ENCODE results near the gene MBD3L1.

Gene MBD3L1

GRCh38 chr19:8832132-8833021, at the start of gene MBD3L1, which contains the start of gene ZNF558:
Gene MBD3L1 (plus strand): TSS chr19:8832377. CDS start chr19:8842679, 10,302 bp downstream.
Gene ZNF558 (minus strand): TSS chr19:8832304. CDS start chr19:8822659, 9,645 bp downstream.
- DNase-seq, result peak; percentile 96

DNA sequence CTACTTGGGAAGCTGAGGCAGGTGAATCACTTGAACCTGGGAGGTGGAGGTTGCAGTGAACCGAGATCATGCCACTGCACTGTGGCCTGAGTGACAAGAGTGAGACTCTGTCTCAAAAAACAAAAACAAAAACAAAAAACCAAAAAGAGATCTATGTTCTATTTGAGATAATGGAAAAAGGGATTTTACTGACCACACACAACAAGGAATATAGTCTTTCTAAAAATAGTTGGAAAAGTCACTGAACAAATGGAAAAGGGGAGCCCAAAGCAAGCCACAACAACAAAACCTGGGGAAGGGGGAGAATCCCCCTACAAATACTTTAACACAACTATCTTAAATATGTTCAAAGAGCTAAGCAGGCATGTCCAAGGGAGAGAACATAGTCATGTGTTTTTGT, 37.4 kb upstream of the MBD3L1 start:
- DNase-seq, result no peak

DNA sequence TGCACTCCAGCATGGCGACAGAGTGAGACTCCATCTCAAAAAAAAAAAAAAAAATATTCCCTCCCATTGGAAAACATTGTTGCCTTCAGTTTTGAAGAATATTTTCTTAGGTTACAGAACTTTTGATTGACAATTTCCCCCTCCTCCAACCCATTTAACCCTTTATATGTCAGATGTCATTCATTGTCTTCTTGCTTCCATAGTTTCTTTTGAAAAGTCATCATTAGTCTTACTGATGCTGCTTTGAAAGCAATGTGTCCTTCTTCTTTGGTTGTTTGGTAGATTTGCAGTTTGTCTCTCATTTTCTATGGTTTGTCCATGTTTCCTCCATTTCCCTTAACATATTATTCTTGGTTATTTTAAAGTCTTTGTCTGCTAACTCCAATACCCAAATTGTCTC, 25.5 kb upstream of the MBD3L1 start:
- DNase-seq, result no peak

DNA sequence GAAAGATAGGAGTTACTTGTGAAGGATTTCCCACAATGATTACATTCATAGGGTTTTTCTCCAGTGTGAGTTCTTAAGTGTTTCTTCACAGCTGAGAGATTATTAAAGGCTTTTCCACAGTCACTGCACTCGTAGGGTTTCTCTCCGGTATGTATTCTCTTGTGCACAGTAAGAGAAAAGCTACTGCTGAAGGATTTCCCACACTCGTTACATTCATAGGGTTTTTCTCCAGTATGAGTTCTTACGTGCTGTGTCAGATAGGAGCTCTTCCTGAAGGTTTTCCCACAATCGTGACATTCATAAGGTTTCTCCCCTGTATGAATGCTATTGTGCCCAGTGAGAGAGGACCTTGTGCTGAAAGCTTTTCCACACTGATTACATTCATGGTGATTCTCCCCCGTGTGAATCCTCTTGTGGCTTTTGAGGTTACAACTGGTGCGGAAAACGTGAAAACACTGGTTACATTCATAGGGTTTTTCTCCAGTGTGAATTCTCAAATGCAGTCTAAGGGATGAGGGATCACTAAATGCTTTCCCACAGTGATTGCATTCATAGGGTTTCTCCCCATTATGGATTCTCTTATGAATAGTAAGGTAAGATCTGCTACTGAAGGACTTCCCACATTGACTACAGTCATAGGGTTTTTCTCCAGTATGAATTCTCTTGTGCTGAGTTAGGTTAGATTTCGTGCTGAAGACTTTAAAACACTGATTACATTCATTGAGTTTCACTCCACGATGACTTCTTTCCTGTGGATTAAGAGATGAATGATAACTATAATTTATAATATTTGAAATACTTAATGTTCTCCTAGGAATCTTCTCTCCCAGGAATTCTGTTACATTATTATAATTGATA, 20.6 kb upstream of the MBD3L1 start:
- DNase-seq, result no peak

DNA sequence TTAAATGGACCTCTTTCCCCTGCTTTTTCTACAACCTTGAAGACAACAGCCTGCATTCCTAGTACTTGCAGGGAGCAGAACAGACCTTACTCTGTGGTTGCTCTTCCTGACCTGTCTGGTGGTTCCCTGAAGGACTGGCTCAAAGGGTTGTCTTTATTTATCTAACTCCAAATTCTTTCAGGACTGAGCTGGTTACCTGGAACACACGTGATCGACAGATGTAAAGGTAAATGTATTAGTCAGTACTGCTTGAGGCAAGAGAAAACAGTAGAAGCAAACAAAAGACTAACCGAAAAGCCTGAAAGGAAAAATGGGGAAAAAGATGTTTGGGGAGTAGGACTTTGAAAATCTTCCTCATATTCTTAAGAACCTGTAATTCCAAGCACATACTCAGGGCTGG, 18.0 kb upstream of the MBD3L1 start:
- DNase-seq, result no peak

- DNase-seq, result no peak
Observed at GRCh38 chr19:8815780-8816179, 16.4 kb upstream of the MBD3L1 start.

DNA sequence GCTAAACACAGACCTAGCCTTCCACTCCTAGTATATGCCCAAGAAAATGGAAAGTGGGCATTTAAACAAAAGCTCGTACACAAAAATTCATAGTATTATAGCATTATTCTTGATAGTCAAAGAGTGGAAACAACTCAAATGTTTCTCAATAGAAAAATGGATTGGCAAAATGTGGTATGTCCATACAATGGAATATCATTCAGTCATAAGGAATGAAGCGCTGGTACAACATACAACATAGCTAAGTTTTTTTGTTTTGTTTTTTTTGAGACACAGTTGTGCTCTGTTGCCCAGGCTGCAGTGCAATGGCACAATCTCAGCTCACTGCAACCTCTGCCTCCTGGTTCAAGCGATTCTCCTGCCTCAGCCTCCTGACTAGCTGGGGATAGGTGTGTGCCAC, 11.9 kb upstream of the MBD3L1 start:
- DNase-seq, result no peak

GRCh38 chr19:8821748-8822241, 10.4 kb upstream of the MBD3L1 start:
- DNase-seq, result no peak

GRCh38 chr19:8826371-8826770, 5.8 kb upstream of the MBD3L1 start:
- no peak for DNase-seq

GRCh38 chr19:8827277-8827676, 4.9 kb upstream of the MBD3L1 start:
- DNase-seq, result no peak

DNA sequence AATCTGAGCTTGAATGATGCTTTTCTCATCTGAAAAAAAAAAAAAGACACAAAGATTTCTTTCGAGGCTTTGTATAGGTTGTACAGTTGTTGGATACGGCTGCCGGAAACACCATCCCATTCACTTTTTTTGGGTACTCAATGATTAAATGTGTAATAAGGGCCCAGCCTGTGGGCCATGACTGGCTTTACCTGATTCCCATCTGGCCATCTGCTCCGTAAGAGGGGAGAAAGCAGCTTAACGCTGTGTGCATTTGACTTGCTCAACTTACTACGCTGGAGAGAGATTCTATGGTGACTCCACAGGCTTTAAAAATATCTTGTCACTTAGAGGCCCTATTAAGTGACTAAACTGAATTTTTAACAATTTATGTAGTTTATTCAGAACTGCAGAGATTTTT, 804 bp upstream of the MBD3L1 start:
- DNase-seq, result peak; percentile 18 to 49

GRCh38 chr19:8831832-8832131, 395 bp upstream of the MBD3L1 start:
- no peak for DNase-seq

DNA sequence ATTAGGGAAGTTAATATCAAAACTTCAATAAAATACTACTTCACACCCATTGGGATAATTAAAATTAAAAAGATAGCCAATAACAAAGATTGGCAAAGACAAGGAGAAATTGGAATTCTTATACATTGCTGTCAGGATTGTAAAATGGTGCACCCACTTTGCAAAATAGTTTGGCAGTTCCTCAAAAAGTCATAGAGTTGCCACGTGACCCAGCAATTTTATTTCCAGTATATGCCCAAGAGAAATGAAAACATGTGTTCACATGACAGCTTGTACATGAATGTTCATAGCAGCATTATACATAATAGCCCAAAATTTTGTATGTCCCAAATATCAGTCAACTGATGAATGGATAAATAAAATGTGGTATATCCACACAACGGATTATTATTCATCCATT, 3.3 kb downstream of the MBD3L1 start:
- DNase-seq, result no peak

DNA sequence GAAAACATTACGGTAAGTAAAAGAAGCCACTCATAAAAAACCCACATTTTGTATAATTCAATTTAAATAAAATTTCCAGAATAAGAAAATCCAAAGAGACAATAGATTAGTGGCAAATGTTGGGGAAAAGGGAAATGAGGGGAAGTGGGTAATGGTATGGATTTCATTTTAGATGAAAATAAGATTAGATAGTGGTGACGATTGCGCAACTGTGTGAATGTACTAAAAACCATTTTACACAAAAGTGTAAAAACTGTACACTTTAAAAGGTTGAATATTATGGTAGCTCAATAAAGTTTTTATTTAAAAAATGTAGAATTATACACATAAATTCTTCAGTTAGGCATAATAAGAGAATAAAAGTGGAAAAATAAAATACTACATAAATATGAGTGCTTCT, 3.7 kb downstream of the MBD3L1 start:
- no peak for DNase-seq

GRCh38 chr19:8840708-8841107, 8.5 kb downstream of the MBD3L1 start:
- no peak for DNase-seq

DNA sequence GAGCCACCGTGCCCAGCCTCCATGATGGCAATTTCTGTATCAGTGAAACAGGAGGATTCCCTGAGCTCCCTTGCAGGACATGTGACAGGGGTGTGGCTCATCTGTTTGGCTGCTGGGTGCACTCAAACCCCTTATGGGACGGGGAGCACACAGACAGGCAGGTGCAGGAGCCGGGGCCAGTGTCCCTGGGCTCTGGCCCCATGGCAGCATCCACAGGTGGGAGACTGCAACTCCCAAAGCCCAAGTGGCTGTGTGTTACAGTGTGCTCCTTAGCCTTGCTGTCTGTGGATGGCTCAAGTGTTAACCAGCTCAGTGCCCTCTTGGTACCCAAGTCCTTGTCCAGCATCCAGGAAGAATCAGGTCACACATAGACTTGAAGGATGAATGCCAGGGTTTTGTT, 14.6 kb downstream of the MBD3L1 start:
- no peak for DNase-seq

DNA sequence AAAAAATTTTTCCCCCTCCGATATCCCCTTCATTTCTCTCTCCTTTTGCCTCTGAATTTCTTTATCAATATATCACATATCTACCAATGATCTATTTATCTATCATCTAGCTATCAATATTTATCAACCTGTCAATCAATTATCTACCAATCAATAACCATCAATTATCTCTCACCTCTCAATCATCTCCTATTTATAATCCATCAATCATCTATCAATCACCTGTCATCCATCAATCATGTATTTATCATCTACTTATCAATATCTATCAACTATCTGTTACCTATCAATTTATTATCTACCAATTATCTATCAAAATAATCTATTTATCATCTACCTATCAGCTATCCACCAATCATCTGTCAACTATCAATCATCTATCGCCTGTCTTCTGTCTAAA, 17.1 kb downstream of the MBD3L1 start:
- no peak for DNase-seq

DNA sequence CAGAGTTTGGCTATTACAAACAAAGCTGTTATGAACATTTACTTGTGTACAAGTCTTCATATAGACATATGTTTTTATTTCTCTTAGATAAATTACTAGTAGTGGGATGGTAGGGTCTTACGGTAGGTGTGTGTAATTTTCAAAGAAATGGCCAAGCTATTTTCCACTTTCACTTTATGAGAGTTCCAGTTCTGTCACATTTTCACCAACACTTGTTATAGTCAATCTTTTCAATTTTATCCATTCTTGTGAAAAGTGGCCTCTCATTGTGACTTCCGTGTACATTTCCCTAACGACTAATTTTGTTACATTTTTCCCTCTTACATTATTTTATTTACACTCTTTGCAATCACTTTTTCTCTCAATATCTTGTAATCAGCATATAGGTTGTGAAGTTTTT, 18.3 kb downstream of the MBD3L1 start:
- DNase-seq, result no peak

DNA sequence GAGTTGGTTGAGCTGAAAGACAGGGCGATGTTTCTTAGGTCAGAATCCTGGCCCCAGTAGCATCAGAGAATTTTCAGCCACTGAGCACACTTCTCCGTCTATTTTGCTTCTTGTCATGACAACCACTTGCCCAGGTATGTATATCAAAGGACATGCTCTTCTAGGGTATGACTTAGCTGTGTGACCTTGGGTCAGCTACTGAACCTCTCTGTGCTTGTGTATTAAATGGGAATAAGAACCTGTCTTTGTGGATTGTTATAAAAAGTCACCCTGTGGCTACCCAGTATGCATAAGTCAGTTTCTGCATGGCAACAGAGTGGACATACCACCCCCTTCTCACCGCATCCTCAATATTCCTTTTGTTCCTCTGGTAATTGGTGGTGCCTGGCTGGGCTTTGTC, 26.1 kb downstream of the MBD3L1 start:
- DNase-seq, result no peak

- no peak for DNase-seq
Observed at GRCh38 chr19:8866344-8866743, 34.2 kb downstream of the MBD3L1 start.

- peak in 1 of 2 experiments; percentile 5 for DNase-seq
Observed at GRCh38 chr19:8877854-8878705, 45.9 kb downstream of the MBD3L1 start.

DNA sequence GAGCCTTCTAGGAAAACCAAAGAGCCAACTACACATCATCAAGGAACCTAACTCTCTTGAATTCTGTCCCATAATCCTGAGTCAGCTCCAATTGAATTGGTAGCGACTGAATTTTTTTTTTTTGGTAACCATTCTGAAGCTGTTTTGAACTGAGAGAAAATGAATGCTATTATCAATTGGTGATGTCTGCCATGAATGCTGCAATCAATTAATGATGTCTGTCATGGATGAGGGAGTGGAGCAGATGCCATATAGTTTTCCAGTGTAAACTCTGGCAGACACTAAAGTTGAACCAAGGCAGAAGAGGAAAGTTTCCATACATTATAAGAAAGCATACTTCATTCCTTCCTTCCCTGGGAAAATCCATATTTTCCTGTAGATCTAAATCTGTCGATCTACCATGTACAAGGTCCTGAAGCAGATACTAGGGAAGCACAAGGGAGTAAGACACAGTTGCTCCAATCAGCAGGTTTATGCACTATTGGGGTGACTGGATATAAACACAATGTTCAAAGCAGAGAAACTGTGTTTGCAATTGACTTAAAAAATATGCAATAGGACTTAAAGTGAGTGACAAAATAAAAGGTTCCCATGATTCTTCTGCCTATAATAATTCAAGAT, 48.8 kb downstream of the MBD3L1 start:
- no peak for DNase-seq
